MM.1S (cell line): Measurements from ENCODE around the gene FMO3.

Source experiments
- EZH2 ChIP-seq: fragments of 300-600 bp; sonication (generic); optimal IDR thresholded peaks from 2 replicates; pipeline ENCODE3; 2017; ENCODE audit warnings: low read depth, mild to moderate bottlenecking, antibody characterized with exemption, low read length, mixed read lengths
- EZH2phosphoT487 ChIP-seq: fragments of 300-600 bp; sonication (generic); IDR thresholded peaks from 2 replicates; pipeline ENCODE4 v1.6.1; 2018; ENCODE audit warnings: antibody characterized with exemption, low read length
- TF ChIP-seq, protein P1 (sequence below): fragments of 300-600 bp; sonication (generic); IDR thresholded peaks from 2 replicates; pipeline ENCODE4 v1.5.1; 2016; ENCODE audit warnings: antibody characterized with exemption, low read length, mixed read lengths

DNA sequence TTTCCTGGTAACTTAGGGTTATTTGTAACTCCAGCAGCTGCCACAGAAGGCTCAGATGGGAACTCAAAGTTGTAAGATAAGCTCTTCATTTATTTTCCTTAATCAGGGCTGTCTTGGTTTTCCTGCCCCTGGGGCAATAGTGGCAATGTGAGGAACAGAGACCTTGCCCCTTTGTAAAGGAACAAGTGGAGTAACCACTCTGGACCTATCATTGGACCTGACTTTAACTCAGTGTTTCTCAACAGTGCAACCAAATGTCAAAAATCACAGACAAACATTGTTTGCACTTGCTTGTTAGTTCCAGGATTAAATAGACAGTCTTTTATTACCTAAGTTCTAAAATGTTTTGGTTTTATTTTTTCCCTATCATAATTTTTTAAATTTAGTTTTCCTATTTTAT, 2.8 kb upstream of the FMO3 start:
- TF ChIP-seq, protein P1, sequence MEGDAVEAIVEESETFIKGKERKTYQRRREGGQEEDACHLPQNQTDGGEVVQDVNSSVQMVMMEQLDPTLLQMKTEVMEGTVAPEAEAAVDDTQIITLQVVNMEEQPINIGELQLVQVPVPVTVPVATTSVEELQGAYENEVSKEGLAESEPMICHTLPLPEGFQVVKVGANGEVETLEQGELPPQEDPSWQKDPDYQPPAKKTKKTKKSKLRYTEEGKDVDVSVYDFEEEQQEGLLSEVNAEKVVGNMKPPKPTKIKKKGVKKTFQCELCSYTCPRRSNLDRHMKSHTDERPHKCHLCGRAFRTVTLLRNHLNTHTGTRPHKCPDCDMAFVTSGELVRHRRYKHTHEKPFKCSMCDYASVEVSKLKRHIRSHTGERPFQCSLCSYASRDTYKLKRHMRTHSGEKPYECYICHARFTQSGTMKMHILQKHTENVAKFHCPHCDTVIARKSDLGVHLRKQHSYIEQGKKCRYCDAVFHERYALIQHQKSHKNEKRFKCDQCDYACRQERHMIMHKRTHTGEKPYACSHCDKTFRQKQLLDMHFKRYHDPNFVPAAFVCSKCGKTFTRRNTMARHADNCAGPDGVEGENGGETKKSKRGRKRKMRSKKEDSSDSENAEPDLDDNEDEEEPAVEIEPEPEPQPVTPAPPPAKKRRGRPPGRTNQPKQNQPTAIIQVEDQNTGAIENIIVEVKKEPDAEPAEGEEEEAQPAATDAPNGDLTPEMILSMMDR, result no peak
- TF ChIP-seq EZH2 (no peak), EZH2phosphoT487 (no peak)
